SK-N-SH (cell line): Measurements from ENCODE around the gene SP2.

Source experiments
- CTCF ChIP-seq: fragments of 200-600 bp; sonication (generic); IDR thresholded peaks from 2 replicates; pipeline ENCODE4 v1.6.1; 2017; ENCODE audit warnings: antibody characterized with exemption, mild to moderate bottlenecking, moderate library complexity
- EP300 ChIP-seq, 2 experiments: IDR thresholded peaks; 2 replicates each; pipeline versions ENCODE4 v1.4.0 to v1.6.1; 2012; ENCODE audit warnings: borderline replicate concordance in 1 of 2, low read depth in 1 of 2, low read length in 1 of 2
- MXI1 ChIP-seq: IDR thresholded peaks from 2 replicates; pipeline ENCODE4 v1.6.1; 2012; ENCODE audit warnings: mild to moderate bottlenecking, low read depth, low read length, improper control_type of control experiment
- POLR2AphosphoS5 ChIP-seq: IDR thresholded peaks from 2 replicates; pipeline ENCODE4 v1.6.1; 2012; ENCODE audit warnings: low read depth, low read length
- REST ChIP-seq: IDR thresholded peaks from 2 replicates; pipeline ENCODE4 v1.6.1; 2012; ENCODE audit warnings: mild to moderate bottlenecking, low read depth, low read length, moderate library complexity
- TCF12 ChIP-seq: IDR thresholded peaks from 2 replicates; pipeline ENCODE4 v1.4.0; 2012

GRCh38 chr17:47952171-47953021 is 56.4 kb downstream of the SP2 start:
- TF ChIP-seq EP300 (IDR thresholded peaks at IDR 0.05; ENCODE audit: borderline replicate concordance in 1 of 2, low read depth in 1 of 2, low read length in 1 of 2) (no peak), REST (no peak), MXI1 (no peak), TCF12 (no peak), POLR2AphosphoS5 (no peak), CTCF (no peak)
